ENCODE data around the gene OPRM1.
"Not testable (repeated sequence)": the region's sequence is repeated elsewhere in the genome, so short reads cannot be mapped to it uniquely, and the experiment has no call there.

GRCh38 chr6:154172393-154172792, 133.4 kb downstream of the OPRM1 start:
- TF ChIP-seq, protein P1, sequence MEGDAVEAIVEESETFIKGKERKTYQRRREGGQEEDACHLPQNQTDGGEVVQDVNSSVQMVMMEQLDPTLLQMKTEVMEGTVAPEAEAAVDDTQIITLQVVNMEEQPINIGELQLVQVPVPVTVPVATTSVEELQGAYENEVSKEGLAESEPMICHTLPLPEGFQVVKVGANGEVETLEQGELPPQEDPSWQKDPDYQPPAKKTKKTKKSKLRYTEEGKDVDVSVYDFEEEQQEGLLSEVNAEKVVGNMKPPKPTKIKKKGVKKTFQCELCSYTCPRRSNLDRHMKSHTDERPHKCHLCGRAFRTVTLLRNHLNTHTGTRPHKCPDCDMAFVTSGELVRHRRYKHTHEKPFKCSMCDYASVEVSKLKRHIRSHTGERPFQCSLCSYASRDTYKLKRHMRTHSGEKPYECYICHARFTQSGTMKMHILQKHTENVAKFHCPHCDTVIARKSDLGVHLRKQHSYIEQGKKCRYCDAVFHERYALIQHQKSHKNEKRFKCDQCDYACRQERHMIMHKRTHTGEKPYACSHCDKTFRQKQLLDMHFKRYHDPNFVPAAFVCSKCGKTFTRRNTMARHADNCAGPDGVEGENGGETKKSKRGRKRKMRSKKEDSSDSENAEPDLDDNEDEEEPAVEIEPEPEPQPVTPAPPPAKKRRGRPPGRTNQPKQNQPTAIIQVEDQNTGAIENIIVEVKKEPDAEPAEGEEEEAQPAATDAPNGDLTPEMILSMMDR (IDR thresholded peaks at IDR 0.05) = not testable (repeated sequence)
- not testable (repeated sequence) for TF ChIP-seq EP300, POLR2A, POLR2AphosphoS5 (IDR thresholded peaks at IDR 0.05)

Data from gastroesophageal sphincter (tissue), 3 donors.